Esophagus squamous epithelium (tissue), 5 donors: Measurements from ENCODE around the gene MIF4GD. TPM values are rescaled to one million over a fixed set of nuclear protein-coding genes. Genes with fewer than 3 reads are reported as not detected.

Experiments
- DNase-seq: peaks from one replicate; lab custom pipeline; 2025; lab: John Stamatoyannopoulos, UW
- H3K27ac ChIP-seq, 4 donors: fragments of 200-600 bp; sonication (generic); one replicate each; pipeline ENCODE4 v1.5.1; 2016 to 2019; ENCODE audit warnings: mild to moderate bottlenecking in 1 of 4
- H3K27me3 ChIP-seq, 4 donors: fragments of 200-600 bp; sonication (generic); 1 replicate in 3 of 4; 2 replicates in 1 of 4; pipeline versions ENCODE4 v1.5.1 to v1.6.0; 2017 to 2021; ENCODE audit warnings: antibody characterized with exemption in 1 of 4
- H3K36me3 ChIP-seq, 3 donors: fragments of 200-600 bp; sonication (generic); one replicate each; pipeline ENCODE4 v1.5.1; 2016 to 2019
- H3K4me1 ChIP-seq, 3 donors: fragments of 200-600 bp; sonication (generic); one replicate each; pipeline ENCODE4 v1.5.1; 2017 to 2019
- H3K4me3 ChIP-seq, 4 donors: fragments of 200-600 bp; sonication (generic); 1 replicate in 3 of 4; 2 replicates in 1 of 4; pipeline ENCODE4 v1.5.1; 2016 to 2019; ENCODE audit warnings: mild to moderate bottlenecking in 2 of 4, moderate library complexity in 1 of 4
- H3K9me3 ChIP-seq, 3 donors: fragments of 200-600 bp; sonication (generic); one replicate each; pipeline ENCODE4 v1.5.1; 2016 to 2019
- CTCF ChIP-seq, 6 experiments: fragments of 450-650 bp in 4 of 6; fragments of 200-600 bp in 2 of 6; sonication (generic) in 2 of 6; IDR thresholded peaks; one replicate each; pipeline ENCODE4 v1.5.1; 2016 to 2019; ENCODE audit warnings: antibody characterized with exemption in 6 of 6, mild to moderate bottlenecking in 4 of 6, moderate library complexity in 4 of 6
- POLR2A ChIP-seq, 4 donors: fragments of 450-650 bp; IDR thresholded peaks; one replicate each; pipeline ENCODE4 v1.6.1; 2017; ENCODE audit warnings: antibody characterized with exemption in 4 of 4, mild to moderate bottlenecking in 4 of 4, moderate library complexity in 3 of 4
- WGBS, 2 donors: methylation state at CpG; one replicate each; pipeline ENCODE4 v1.1.5; 2018; 5-methylcytosine and 5-hydroxymethylcytosine counted together
- intact Hi-C: fragments of 100-400 bp; cut with DNase I; formaldehyde crosslinking; loops from one replicate; pipeline ENCODE4 v1.15.0; 2022
- total RNA-seq, 4 donors: library from RNA; depleted of rRNA; stranded (reverse); fragments of >200 nt; gene quantifications; one replicate each; pipeline ENCODE4 v1.1.0, GENCODE V29; 2016
- donor health status: DM: yes; HTN: yes; CAD: no.

The MIF4GD gene
- total RNA-seq = 10 to 100 TPM; 14.6 to 28.0 (median 21.2) TPM

GRCh38 chr17:75270966-75271232 is at the start of gene MIF4GD:
Gene MIF4GD, minus strand, starts transcription at chr17:75271231. Its CDS starts 1,036 bp downstream, at chr17:75270195.
- DNase-seq = no peak
- Histone ChIP-seq H3K9me3 (no peaks in the 10 kb centered on the region), H3K27ac (peak within 1 kb of the TSS; percentile 97 to 99 (median 98)), H3K36me3 (peaks cover 0 to 22% (median 5%) of the 10 kb centered on the region in 3 donors), H3K27me3 (no peaks in the 10 kb centered on the region), H3K4me3 (peak within 1 kb of the TSS; percentile 58 to 97 (median 94)), H3K4me1 (peaks cover 14 to 58% (median 23%) of the 10 kb centered on the region in 3 donors)
- no CpG with 5 or more reads among the region's 39 CpGs for WGBS, 2 donors
- intact Hi-C loops = no loop called here
- peak in 2 of 4 donors; percentile 37 to 49 for TF ChIP-seq POLR2A (IDR thresholded peaks at IDR 0.05)
- TF ChIP-seq CTCF (IDR thresholded peaks at IDR 0.05) = no peak

GRCh38 chr17:75319904-75320691 is 49.1 kb upstream of the MIF4GD start:
- H3K4me3 ChIP-seq = no peak overlapping the region
- peaks cover 18 to 68% (median 20%) of the 10 kb centered on the region in 3 donors for H3K36me3 ChIP-seq
- no peaks in the 10 kb centered on the region for H3K27me3 ChIP-seq
- TF ChIP-seq CTCF (IDR thresholded peaks at IDR 0.05) (no peak), POLR2A (IDR thresholded peaks at IDR 0.05) (peak in 1 of 4 donors; percentile 6)
- peak overlapping the region in 1 of 4 donors; percentile 26 for H3K27ac ChIP-seq
- peaks cover 3 to 23% (median 5%) of the 10 kb centered on the region in 3 donors for H3K4me1 ChIP-seq
- WGBS, 2 donors = 70 to 84% methylated on average over 16 to 19 of the region's 20 CpGs
- intact Hi-C loops = loop anchor here (5.0 to 10.0 kb wide), 2 partner anchors 92 to 185 kb away; no protein-coding TSS in a partner anchor
- no peak for DNase-seq
- no peaks in the 10 kb centered on the region for H3K9me3 ChIP-seq

GRCh38 chr17:75318615-75319222 is 47.7 kb upstream of the MIF4GD start:
- Histone ChIP-seq H3K36me3 (peaks cover 18 to 61% (median 20%) of the 10 kb centered on the region in 3 donors), H3K27ac (peak overlapping the region in 2 of 4 donors; percentile 13 to 69), H3K4me1 (peaks cover 0 to 26% (median 3%) of the 10 kb centered on the region in 3 donors), H3K9me3 (no peaks in the 10 kb centered on the region), H3K27me3 (no peaks in the 10 kb centered on the region), H3K4me3 (no peak overlapping the region)
- WGBS, 2 donors = 86 to 100% methylated on average over 1 to 9 of the region's 10 CpGs
- no peak for DNase-seq
- TF ChIP-seq POLR2A (IDR thresholded peaks at IDR 0.05) = no peak
- TF ChIP-seq CTCF (IDR thresholded peaks at IDR 0.05) = no peak
- intact Hi-C loops = no loop called here

- no peak overlapping the region for H3K4me3 ChIP-seq
- H3K27me3 ChIP-seq = no peaks in the 10 kb centered on the region
- intact Hi-C loops = no loop called here
- DNase-seq = no peak
- peaks cover 0 to 21% (median 1%) of the 10 kb centered on the region in 3 donors for H3K4me1 ChIP-seq
- no peaks in the 10 kb centered on the region for H3K9me3 ChIP-seq
- peaks cover 18 to 56% (median 20%) of the 10 kb centered on the region in 3 donors for H3K36me3 ChIP-seq
- WGBS, 2 donors = 67 to 77% methylated on average over 9 to 10 of the region's 10 CpGs
- peak overlapping the region in 2 of 4 donors; percentile 13 to 69 for H3K27ac ChIP-seq
- TF ChIP-seq POLR2A (IDR thresholded peaks at IDR 0.05) = no peak
- no peak for TF ChIP-seq CTCF (IDR thresholded peaks at IDR 0.05)
Measured at GRCh38 chr17:75318211-75318610, 47.2 kb upstream of the MIF4GD start.

- Histone ChIP-seq H3K27ac (peak overlapping the region in 2 of 4 donors; percentile 21 to 58), H3K27me3 (no peaks in the 10 kb centered on the region), H3K9me3 (no peaks in the 10 kb centered on the region), H3K4me3 (no peak overlapping the region), H3K36me3 (peaks cover 18 to 54% (median 20%) of the 10 kb centered on the region in 3 donors), H3K4me1 (peaks cover 0 to 18% (median 0%) of the 10 kb centered on the region in 3 donors)
- intact Hi-C loops = no loop called here
- WGBS, 2 donors = 67 to 75% methylated on average over 11 of the region's 11 CpGs
- no peak for TF ChIP-seq POLR2A (IDR thresholded peaks at IDR 0.05)
- no peak for TF ChIP-seq CTCF (IDR thresholded peaks at IDR 0.05)
- no peak for DNase-seq
Measured at GRCh38 chr17:75317671-75318070, 46.6 kb upstream of the MIF4GD start.
